Measurements from ENCODE around the gene TUSC2.

DNA sequence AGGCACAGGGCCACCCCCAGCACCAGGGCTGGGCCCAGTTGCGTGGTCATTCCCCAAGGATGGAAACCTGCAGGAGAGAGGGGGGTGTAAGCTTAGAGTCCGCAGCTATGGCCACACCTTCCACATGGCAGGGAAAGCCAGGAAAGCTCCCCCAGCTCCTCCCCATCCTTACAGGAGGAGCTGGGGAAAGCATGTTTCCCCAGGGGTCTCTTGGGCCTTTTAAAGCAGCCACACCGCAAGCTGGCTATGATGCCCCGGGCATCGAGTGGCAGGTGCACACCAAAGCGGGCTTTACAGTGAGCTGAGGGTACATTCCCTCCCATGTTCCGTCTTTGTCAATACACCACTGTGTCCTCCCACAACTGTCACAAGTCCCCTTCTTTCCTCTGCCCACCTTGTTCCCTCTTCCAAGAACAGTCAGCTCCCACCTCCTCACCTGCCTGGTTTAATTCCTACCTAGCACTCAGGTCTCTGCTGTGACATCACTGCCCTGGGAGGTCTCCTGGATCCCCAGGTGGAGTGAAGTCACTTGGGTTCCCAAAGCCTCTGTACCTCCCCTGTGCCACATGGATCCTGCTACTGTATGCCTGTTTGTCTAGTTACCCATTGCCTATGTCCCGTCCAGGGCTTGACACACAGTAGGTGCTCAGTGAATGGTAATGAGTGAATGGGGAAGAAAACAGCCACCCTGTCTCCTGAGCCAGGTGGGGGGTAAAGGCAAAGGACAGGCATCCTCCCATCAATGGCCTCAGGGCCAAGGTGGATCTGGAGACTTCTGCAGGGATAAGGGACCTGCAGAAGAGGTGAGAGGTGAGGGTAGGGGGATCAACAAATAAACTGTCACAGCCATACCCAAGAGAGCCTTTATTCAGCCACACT, 32.2 kb downstream of the TUSC2 start:
- TF ChIP-seq EZH2phosphoT487 (IDR thresholded peaks at IDR 0.05; ENCODE audit: low read depth, severe bottlenecking, unreplicated experiment) (no peak), EZH2 (IDR thresholded peaks at IDR 0.05; ENCODE audit: borderline replicate concordance) (no peak)
- TF ChIP-seq, protein P1, sequence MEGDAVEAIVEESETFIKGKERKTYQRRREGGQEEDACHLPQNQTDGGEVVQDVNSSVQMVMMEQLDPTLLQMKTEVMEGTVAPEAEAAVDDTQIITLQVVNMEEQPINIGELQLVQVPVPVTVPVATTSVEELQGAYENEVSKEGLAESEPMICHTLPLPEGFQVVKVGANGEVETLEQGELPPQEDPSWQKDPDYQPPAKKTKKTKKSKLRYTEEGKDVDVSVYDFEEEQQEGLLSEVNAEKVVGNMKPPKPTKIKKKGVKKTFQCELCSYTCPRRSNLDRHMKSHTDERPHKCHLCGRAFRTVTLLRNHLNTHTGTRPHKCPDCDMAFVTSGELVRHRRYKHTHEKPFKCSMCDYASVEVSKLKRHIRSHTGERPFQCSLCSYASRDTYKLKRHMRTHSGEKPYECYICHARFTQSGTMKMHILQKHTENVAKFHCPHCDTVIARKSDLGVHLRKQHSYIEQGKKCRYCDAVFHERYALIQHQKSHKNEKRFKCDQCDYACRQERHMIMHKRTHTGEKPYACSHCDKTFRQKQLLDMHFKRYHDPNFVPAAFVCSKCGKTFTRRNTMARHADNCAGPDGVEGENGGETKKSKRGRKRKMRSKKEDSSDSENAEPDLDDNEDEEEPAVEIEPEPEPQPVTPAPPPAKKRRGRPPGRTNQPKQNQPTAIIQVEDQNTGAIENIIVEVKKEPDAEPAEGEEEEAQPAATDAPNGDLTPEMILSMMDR (IDR thresholded peaks at IDR 0.05; ENCODE audit: poor library complexity) = no peak

Data from hepatocyte (in vitro differentiated cells).